Stimulated activated CD4-positive, alpha-beta T cell treated with anti-CD3 and anti-CD28 coated beads, TNF-alpha, amount 100 ng/mL, for 24 hours (primary cell): ENCODE measurements around the gene KLHDC3.
"Not testable (repeated sequence)": the region's sequence is repeated elsewhere in the genome, so short reads cannot be mapped to it uniquely, and the experiment has no call there.

Source experiments
- DNase-seq, 3 experiments: peaks; one replicate each; pipeline ENCODE4 v3.0.0-alpha.2; 2020; ENCODE audit warnings: low read depth in 3 of 3

The KLHDC3 gene

GRCh38 chr6:42988486-42989020 lies 25.5 kb upstream of the KLHDC3 start:
- DNase-seq: no peak

GRCh38 chr6:42989923-42990322 lies 24.1 kb upstream of the KLHDC3 start:
- DNase-seq: no peak

GRCh38 chr6:42993445-42993844 lies 20.6 kb upstream of the KLHDC3 start:
- no peak for DNase-seq

GRCh38 chr6:42996513-42996912 lies 17.5 kb upstream of the KLHDC3 start:
- DNase-seq: no peak

- not testable (repeated sequence) for DNase-seq
These were observed 15.8 kb upstream of the KLHDC3 start for GRCh38 chr6:42998205-42998604.

- DNase-seq: no peak
These were observed 12.2 kb upstream of the KLHDC3 start for GRCh38 chr6:43001843-43002242.

- no peak for DNase-seq
These were observed 8.2 kb upstream of the KLHDC3 start for GRCh38 chr6:43005844-43006243.

- no peak for DNase-seq
These were observed 7.8 kb upstream of the KLHDC3 start for GRCh38 chr6:43006251-43006650.

- no peak for DNase-seq
These were observed 6.9 kb upstream of the KLHDC3 start for GRCh38 chr6:43007126-43007525.

- DNase-seq: peak in 1 of 3 experiments; percentile 22
These were observed 4.9 kb upstream of the KLHDC3 start for GRCh38 chr6:43009124-43009523.

- DNase-seq: no peak
These were observed 2.8 kb upstream of the KLHDC3 start for GRCh38 chr6:43011207-43011606.

- no peak for DNase-seq
These were observed 1.7 kb upstream of the KLHDC3 start for GRCh38 chr6:43012364-43012763.

GRCh38 chr6:43013097-43013842 lies 779 bp upstream of the KLHDC3 start:
- DNase-seq: no peak

- no peak for DNase-seq
These were observed 423 bp downstream of the KLHDC3 start for GRCh38 chr6:43014434-43014909.

- no peak for DNase-seq
These were observed 2.3 kb downstream of the KLHDC3 start for GRCh38 chr6:43016176-43016942.

GRCh38 chr6:43016943-43017334 lies 2.9 kb downstream of the KLHDC3 start:
- no peak for DNase-seq

GRCh38 chr6:43019152-43019551 lies 5.1 kb downstream of the KLHDC3 start:
- no peak for DNase-seq

- no peak for DNase-seq
These were observed 6.1 kb downstream of the KLHDC3 start for GRCh38 chr6:43020052-43020705.

- no peak for DNase-seq
These were observed 6.8 kb downstream of the KLHDC3 start for GRCh38 chr6:43020847-43021246.

- DNase-seq: peak; percentile 65 to 77 (median 65)
These were observed 7.4 kb downstream of the KLHDC3 start, which contains the start of gene RRP36 for GRCh38 chr6:43021270-43022047. Gene RRP36 (plus strand): TSS chr6:43021623. CDS start chr6:43021655, 32 bp downstream.

- DNase-seq: no peak
These were observed 10.4 kb downstream of the KLHDC3 start for GRCh38 chr6:43024436-43024835.
